ENCODE measurements around the gene EXOC3L2.

- TF ChIP-seq, protein P1, sequence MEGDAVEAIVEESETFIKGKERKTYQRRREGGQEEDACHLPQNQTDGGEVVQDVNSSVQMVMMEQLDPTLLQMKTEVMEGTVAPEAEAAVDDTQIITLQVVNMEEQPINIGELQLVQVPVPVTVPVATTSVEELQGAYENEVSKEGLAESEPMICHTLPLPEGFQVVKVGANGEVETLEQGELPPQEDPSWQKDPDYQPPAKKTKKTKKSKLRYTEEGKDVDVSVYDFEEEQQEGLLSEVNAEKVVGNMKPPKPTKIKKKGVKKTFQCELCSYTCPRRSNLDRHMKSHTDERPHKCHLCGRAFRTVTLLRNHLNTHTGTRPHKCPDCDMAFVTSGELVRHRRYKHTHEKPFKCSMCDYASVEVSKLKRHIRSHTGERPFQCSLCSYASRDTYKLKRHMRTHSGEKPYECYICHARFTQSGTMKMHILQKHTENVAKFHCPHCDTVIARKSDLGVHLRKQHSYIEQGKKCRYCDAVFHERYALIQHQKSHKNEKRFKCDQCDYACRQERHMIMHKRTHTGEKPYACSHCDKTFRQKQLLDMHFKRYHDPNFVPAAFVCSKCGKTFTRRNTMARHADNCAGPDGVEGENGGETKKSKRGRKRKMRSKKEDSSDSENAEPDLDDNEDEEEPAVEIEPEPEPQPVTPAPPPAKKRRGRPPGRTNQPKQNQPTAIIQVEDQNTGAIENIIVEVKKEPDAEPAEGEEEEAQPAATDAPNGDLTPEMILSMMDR (IDR thresholded peaks at IDR 0.05 in 8 of 11, conservative IDR thresholded peaks at IDR 0.05 in 3 of 11) = no peak
- no peak for TF ChIP-seq POLR2A (IDR thresholded peaks at IDR 0.05)
Measured at GRCh38 chr19:45213031-45213430, 32.2 kb downstream of the EXOC3L2 start.

Measured in spleen (tissue), 7 donors.